GM19455 (cell line): Measurements from ENCODE around the gene GLUD1.
"Not testable (repeated sequence)": the region's sequence is repeated elsewhere in the genome, so short reads cannot be mapped to it uniquely, and the experiment has no call there.

ENCODE experiments used
- ATAC-seq: cut with Tn5 transposase; IDR thresholded peaks from one replicate; pipeline ENCODE4 v1.9.1; 2021; ENCODE audit not compliant: unreplicated experiment

GLUD1 gene

DNA sequence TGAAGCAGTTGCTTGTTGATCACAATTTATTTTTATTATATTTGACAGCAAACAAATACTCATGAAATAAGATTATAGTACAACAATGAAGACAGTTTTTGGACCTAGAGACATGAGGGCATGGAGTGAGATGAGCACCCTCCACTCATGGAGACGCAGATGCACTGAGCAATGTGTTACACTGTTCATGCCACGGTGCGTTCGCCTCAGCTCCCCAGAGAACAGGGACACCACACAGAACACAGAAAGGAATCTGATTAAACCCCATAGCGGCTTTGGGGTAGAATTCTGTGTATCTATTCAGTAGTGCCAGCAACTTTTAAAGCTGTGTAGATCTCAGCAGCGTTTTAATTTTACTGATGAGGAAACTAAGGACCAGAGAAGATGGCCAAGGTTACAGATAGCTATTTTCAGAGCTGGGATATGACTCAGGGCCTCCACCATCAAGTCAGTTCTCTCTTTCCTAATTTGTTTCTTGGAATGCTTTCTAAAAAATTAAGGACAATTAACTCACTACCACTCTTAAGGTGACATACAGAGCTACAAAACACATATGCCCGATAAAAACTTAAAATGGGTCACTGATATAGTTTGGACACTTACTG lies 41.0 kb downstream of the GLUD1 start:
- no peak for ATAC-seq

- ATAC-seq: no peak
Observed at GRCh38 chr10:87053111-87053510, 41.5 kb downstream of the GLUD1 start.

- ATAC-seq: no peak
Observed at GRCh38 chr10:87045434-87045938, 49.2 kb downstream of the GLUD1 start.

DNA sequence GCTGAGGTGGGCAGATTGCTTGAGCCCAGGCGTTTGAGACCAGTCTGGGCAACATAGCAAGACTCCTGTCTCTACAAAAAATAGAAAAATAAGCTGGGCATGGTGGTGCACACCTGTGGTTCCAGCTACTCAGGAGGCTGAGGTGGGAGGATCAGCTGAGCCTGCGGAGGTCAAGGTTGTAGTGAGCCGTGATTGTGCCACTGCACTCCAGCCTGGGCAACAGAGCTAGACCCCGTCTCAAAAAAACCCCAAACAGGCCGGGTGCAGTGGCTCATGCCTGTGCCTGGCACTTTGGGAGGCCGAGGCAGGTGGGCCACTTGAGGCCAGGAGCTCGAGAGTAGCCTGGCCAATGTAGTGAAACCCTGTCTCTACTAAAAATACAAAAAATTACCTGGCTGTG lies 51.1 kb downstream of the GLUD1 start:
- ATAC-seq: not testable (repeated sequence)

DNA sequence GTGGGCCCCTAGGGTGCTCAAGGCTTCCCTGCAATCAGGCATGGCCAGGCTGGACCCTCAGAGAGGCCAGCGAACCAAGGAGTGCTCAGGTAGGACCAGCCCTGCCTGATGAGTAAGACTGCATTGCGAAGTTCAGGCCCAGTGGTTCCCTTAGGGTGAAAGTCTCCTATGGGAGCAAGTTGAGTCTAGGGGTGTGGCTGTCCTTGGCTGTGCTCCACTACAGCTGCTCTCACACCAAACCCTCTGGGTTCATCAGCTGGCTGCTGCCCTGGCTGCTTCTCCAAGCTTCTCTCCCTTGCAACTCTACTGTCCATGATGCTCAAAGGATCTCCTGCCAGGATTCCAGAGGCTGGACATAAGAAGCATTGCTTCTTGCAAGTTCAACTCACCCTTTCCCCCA lies 55.9 kb downstream of the GLUD1 start:
- no peak for ATAC-seq

- ATAC-seq: no peak
Observed at GRCh38 chr10:87038286-87038717, 56.3 kb downstream of the GLUD1 start.

DNA sequence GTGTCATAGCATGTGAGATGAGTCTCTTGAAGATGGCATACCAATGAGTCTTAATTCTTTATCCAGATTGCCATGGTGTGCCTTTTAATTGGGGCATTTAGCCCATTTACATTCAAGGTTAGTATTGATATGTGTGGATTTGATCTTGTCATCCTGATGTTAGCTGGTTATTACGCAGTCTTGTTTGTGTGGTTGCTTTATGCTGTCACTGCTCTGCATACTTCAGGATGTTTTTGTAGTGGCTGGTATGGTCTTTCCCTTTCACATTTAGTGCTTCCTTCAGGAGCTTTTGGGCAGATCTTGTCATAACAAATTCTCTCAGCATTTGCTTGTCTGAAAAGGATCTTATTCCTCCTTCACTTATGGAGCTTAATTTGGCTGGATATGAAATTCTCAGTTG lies 58.0 kb downstream of the GLUD1 start:
- ATAC-seq: no peak

GRCh38 chr10:87030912-87031635 lies 63.6 kb downstream of the GLUD1 start:
- ATAC-seq: no peak

DNA sequence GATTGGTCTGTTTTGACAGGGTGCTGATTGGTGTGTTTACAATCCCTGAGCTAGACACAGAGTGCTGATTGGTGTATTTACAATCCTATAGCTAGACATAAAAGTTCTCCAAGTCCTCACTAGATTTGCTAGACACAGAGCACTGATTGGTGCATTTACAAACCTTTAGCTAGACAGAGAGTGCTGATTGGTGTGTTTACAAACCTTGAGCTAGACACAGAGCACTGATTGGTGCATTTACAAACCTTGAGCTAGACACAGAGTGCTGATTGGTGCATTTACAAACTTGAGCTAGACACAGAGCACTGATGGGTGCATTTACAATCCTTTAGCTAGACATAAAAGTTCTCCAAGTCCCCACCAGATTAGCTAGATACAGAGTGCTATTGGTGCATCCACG lies 64.2 kb downstream of the GLUD1 start:
- ATAC-seq: not testable (repeated sequence)

DNA sequence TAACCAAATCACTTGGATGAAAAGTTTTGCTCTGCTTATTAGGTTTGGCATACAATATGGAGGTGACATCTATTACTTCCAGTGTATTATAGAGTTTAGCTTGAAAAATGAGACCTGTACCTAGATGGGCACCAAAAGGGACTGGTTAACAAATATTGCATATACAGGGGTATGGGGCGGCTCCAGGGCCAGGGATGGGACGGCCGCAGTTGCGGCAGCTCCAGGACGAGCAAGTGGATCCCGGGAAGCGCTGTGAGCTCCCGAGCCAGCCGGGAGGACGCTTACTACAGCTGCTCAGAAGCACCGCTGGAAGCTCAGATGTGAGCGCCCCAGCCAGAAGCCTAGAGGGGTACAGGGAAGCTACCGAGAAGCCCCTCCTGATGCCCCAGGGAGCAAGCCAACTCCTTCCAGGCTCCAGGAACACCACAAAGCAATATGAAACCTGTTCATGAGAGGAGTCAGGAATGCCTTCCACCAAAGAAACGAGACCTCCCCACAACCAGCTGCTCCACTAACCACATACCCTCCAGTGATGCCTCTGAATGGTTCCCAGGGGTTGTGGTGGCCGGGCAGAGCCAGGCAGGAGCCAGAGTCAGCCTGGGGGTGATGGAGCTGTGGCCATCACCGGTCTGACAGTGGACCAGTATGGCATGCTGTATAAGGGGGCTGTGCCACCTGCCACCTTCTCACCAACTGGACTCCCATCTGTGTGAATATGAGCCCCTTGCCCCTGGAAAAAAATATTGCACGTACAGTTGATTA lies 67.7 kb downstream of the GLUD1 start:
- ATAC-seq: not testable (repeated sequence)

GRCh38 chr10:87025285-87025958 lies 69.2 kb downstream of the GLUD1 start:
- ATAC-seq: not testable (repeated sequence)

GRCh38 chr10:87020056-87020455 lies 74.6 kb downstream of the GLUD1 start, which contains the start of gene FAM25A:
FAM25A (plus strand) TSS chr10:87020294; CDS start chr10:87020325, 31 bp downstream.
- not testable (repeated sequence) for ATAC-seq

DNA sequence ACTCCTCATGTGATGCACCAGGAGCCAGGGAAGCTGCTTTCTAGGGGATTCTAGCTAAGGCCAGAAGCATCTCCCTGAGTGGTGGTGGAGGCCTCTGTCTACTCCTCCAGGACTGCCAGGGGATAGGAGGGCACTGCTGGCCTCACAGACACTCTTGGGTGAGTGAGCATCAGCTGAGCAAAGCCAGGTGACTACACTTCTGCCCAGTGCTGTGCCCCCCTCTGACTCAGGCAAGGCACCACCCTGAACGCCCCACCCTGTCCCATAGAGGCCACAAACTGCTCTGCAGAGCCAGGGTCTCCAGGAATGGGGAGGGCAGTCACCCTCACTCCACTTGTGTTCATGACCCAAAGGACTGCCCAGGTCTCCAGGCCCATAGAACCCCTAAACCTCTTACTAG lies 75.1 kb downstream of the GLUD1 start:
- not testable (repeated sequence) for ATAC-seq

GRCh38 chr10:87019066-87019465 lies 75.6 kb downstream of the GLUD1 start:
- ATAC-seq: not testable (repeated sequence)

DNA sequence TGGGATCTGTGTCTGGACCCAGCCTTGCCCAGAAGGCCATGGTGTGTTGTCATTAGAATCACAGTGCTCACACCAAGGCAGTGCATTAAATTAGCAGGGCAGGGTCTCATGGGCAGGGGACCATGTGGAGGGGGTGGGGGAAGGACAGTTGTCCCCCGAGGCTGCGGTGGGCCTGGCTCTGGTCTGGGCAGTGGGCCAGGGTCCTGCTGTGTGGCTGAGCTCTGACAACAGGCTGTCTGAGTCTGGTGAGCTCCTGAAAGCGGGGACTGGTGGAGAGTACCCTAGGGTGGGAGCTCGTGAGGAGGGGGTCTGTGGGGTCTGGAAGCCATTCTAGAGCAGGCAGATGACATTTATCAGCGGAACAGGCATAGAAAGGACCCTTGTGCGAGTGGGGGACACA lies 76.5 kb downstream of the GLUD1 start:
- ATAC-seq: not testable (repeated sequence)

DNA sequence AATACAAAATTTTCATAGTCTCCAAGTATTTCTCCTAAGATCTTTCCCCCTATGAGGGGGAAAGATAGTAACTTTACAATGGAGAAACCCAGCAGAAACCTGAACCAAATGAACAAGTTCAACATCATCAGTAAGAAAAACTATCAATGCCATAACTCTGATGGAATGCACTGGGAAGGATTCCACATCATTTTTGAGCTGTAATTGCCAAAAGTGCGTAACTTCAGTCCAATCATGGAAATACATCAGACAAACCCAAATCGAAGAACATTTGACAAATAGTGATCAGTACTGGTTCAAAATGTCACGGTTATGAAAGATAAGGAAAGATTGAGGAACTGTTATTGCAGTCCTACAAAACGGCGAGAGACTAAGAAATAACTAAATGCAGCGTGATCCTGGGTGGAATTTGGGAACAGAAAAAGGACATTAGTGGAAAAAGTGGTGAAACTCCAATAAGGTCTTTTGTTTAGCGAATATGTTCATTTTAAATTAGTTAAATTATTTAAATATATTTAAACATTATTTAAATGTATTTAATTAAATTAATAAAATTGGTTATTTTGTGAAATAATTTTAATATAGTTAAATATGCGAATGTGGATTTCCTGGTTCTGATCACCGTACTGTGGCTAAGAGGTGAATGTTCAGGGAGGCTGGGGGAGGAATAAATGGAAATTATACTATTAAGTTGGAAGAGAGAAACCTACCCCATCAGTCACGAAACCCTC lies 79.5 kb downstream of the GLUD1 start:
- not testable (repeated sequence) for ATAC-seq

DNA sequence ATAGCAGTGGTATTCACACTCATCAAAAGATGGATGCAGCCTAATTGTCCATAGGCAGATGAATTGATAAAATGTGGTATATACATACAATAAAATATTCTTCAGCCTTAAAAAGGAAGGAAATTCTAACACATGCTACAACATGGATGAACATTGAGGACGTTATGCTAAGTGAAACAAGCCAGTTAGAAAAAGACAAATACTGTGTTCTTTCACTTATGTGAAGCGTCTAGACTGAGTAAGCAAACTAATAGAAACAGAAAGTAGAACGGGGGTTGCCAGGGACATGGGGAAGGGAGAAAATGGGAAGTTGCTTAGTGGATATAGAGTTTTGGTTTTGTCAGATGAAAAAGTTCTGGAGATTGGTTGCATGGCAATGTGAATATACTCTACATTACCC lies 81.1 kb downstream of the GLUD1 start:
- not testable (repeated sequence) for ATAC-seq

GRCh38 chr10:87009134-87009696 lies 85.4 kb downstream of the GLUD1 start:
- not testable (repeated sequence) for ATAC-seq

DNA sequence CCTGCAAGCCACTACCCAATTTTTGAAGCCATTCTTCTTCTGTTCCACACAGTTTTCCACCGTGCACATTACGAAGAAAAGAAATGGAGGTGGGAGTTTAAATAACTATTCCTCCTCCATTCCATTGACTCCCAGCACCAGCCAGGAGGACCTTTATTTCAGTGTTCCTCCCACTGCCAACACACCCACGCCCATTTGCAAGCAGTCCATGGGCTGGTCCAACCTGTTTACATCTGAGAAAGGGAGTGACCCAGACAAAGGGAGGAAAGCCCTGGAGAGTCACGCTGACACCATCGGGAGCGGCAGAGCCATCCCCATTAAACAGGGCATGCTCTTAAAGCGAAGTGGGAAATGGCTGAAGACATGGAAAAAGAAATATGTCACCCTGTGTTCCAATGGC lies 86.3 kb downstream of the GLUD1 start:
- not testable (repeated sequence) for ATAC-seq

GRCh38 chr10:87007674-87008073 lies 87.0 kb downstream of the GLUD1 start:
- not testable (repeated sequence) for ATAC-seq
